Neutrophil (primary cell): ENCODE measurements around the gene LRRTM1.

Source experiments
- H3K27ac ChIP-seq: fragments of 200-600 bp; sonication (generic); 2 replicates; pipeline ENCODE4 v1.5.1; 2016; ENCODE audit warnings: mild to moderate bottlenecking, moderate library complexity
- H3K27me3 ChIP-seq: fragments of 200-600 bp; sonication (generic); 2 replicates; pipeline ENCODE4 v1.6.0; 2016; ENCODE audit warnings: mild to moderate bottlenecking
- H3K36me3 ChIP-seq: fragments of 200-600 bp; sonication (generic); 2 replicates; pipeline ENCODE4 v1.5.1; 2017
- H3K4me1 ChIP-seq, 2 experiments: fragments of 200-600 bp in 1 of 2; sonication (generic) in 1 of 2; 1 replicate in 1 of 2; 2 replicates in 1 of 2; pipeline versions ENCODE4 v1.5.1 to v1.6.1; 2013 to 2016; ENCODE audit warnings: low read depth in 1 of 2, low read length in 1 of 2, mild to moderate bottlenecking in 1 of 2, moderate library complexity in 1 of 2; ENCODE audit not compliant: control insufficient read depth in 1 of 2, insufficient read depth in 1 of 2
- H3K4me3 ChIP-seq, 2 experiments: fragments of 200-600 bp in 1 of 2; sonication (generic) in 1 of 2; 1 replicate in 1 of 2; 2 replicates in 1 of 2; pipeline ENCODE4 v1.5.1; 2013 to 2016; ENCODE audit warnings: low read depth in 1 of 2, low read length in 1 of 2, mild to moderate bottlenecking in 1 of 2, moderate library complexity in 1 of 2
- H3K9me3 ChIP-seq: fragments of 200-600 bp; sonication (generic); 2 replicates; pipeline ENCODE4 v1.5.1; 2016
- TF ChIP-seq, protein P1 (sequence below): fragments of 200-600 bp; sonication (generic); IDR thresholded peaks from 2 replicates; pipeline ENCODE4 v1.5.1; 2016; ENCODE audit warnings: antibody characterized with exemption

Gene LRRTM1

DNA sequence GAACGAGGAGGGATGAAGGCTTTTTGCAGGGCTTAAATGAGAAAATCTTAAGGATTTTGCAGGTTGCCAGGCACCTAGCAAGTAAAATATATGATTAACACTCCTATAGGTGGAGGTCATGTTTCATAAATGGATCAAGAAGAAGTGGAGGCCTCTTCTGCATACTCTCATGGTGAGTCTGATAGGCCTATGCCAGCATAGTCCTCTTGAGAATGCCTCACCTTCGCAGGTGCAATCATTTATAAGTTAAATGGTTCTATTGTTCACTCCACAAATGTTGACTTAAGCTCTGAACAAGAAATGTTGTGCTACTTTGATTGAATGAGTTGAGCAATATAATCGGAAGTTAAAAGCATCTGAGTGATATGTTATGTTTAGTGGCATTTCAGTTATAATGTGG, 12.1 kb downstream of the LRRTM1 start:
- Histone ChIP-seq H3K36me3 (no peaks in the 10 kb centered on the region), H3K27me3 (no peaks in the 10 kb centered on the region), H3K27ac (no peak overlapping the region), H3K4me3 (no peak overlapping the region), H3K4me1 (no peaks in the 10 kb centered on the region), H3K9me3 (no peaks in the 10 kb centered on the region)
- TF ChIP-seq, protein P1, sequence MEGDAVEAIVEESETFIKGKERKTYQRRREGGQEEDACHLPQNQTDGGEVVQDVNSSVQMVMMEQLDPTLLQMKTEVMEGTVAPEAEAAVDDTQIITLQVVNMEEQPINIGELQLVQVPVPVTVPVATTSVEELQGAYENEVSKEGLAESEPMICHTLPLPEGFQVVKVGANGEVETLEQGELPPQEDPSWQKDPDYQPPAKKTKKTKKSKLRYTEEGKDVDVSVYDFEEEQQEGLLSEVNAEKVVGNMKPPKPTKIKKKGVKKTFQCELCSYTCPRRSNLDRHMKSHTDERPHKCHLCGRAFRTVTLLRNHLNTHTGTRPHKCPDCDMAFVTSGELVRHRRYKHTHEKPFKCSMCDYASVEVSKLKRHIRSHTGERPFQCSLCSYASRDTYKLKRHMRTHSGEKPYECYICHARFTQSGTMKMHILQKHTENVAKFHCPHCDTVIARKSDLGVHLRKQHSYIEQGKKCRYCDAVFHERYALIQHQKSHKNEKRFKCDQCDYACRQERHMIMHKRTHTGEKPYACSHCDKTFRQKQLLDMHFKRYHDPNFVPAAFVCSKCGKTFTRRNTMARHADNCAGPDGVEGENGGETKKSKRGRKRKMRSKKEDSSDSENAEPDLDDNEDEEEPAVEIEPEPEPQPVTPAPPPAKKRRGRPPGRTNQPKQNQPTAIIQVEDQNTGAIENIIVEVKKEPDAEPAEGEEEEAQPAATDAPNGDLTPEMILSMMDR: no peak

DNA sequence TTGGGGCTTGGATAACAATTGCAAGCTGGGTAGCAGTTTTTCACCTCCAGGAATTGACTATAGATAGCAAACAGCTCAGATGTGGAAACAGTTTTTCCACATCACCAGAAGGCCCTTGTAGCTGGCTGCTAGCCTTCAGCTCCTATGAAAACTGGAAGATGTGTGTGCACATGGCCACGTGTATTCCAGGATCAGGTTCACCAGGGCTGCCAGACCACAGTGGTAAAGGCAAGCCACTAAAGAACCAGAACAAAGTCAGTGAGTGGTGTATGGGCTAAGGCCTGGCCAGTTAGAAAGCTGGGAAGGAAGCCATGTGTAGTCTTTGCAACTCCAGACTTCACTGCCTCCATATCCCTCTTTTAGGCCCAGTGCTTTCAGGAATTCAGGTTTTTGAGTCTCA, 12.9 kb downstream of the LRRTM1 start:
- TF ChIP-seq, protein P1: no peak
- Histone ChIP-seq H3K36me3 (no peaks in the 10 kb centered on the region), H3K27ac (no peak overlapping the region), H3K9me3 (no peaks in the 10 kb centered on the region), H3K4me1 (no peaks in the 10 kb centered on the region), H3K27me3 (no peaks in the 10 kb centered on the region), H3K4me3 (no peak overlapping the region)

DNA sequence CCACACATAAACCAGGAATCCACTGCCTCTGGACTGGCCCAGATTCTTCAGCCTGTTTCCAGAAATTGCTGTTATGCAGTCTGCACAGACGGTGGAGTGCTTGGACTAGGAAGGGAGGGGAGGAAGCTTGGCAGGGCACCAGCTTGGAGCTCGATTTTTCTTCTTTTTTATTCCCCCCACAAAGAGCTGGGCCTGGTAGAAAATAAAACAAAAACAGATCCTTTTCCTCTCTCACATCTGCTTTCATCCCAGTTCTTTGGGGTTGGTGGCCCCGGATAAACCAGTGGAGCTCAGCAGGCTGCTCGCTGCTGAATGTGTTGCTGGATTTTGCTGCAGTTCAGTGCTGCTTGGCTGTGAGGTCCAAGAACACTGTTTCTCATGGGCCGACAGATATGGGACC, 16.0 kb downstream of the LRRTM1 start:
- H3K36me3 ChIP-seq: no peaks in the 10 kb centered on the region

DNA sequence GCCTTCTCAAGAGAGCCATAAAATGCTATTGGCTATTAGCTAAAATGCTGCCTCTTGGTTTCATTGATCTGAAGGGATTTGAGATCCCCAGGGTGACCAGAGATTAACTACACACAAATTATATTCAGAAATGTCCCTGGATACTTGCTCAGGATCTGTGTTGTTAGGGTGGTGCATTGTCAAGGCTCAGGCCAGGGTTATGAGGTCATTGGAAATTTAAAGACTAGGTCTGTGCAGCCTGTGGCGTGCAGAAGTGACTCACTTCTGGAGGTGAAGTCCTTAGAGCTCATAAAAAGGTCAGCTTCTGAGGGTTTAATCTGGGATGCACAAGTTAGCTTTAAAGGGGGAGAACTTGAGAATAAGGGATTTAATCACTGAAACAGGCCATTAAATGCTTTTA, 23.5 kb downstream of the LRRTM1 start:
- Histone ChIP-seq H3K4me3 (no peak overlapping the region), H3K27ac (no peak overlapping the region), H3K27me3 (no peaks in the 10 kb centered on the region), H3K9me3 (no peaks in the 10 kb centered on the region), H3K36me3 (no peaks in the 10 kb centered on the region), H3K4me1 (no peaks in the 10 kb centered on the region)
- TF ChIP-seq, protein P1: no peak

More for the DNA sequence above, 16.0 kb downstream of the LRRTM1 start:
- TF ChIP-seq, protein P1: no peak
- Histone ChIP-seq H3K4me3 (no peak overlapping the region), H3K27me3 (no peaks in the 10 kb centered on the region), H3K4me1 (no peaks in the 10 kb centered on the region), H3K27ac (no peak overlapping the region), H3K9me3 (no peaks in the 10 kb centered on the region)

DNA sequence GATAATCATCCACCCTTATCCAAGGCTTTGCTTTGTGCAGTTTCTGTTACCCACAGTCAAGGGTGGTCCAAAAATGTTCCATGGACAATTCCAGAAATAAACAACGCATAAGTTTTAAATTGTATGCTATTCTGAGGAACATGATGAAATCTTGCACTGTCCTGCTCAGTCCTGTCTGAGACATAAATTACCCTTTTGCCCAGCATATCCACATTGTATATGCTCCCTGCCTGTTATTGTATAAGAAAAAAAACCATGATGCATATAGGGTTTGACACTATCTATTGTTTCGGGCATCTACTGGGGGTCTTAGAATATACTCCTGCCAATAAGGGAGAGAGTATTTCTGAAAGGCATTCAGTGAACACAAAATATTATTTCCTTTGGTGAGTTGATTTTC, 24.0 kb downstream of the LRRTM1 start:
- Histone ChIP-seq H3K9me3 (no peaks in the 10 kb centered on the region), H3K27me3 (no peaks in the 10 kb centered on the region), H3K27ac (no peak overlapping the region), H3K36me3 (no peaks in the 10 kb centered on the region), H3K4me1 (no peaks in the 10 kb centered on the region), H3K4me3 (no peak overlapping the region)
- TF ChIP-seq, protein P1: no peak

DNA sequence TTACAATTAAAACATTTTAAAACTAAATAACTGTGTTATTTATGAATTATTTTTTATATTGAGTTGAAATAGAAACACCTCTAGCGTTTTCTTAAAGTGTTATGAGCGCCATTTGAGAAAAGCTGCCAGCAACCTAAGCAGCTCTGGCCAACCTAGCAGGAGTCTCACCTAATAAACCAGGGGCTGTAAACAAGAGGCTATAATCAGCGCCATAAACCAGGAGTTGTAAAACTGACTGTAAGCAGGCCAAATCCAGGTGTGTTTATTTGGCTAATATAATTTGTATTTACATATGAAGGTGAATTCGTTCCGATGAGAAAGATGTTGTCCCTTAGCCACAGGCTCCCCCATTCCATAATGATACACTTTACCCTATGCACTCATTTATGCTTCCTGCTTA, 34.7 kb downstream of the LRRTM1 start:
- H3K36me3 ChIP-seq: no peaks in the 10 kb centered on the region
- no peaks in the 10 kb centered on the region for H3K27me3 ChIP-seq
- H3K9me3 ChIP-seq: no peaks in the 10 kb centered on the region
- no peaks in the 10 kb centered on the region for H3K4me1 ChIP-seq
- no peak overlapping the region for H3K27ac ChIP-seq
- TF ChIP-seq, protein P1: no peak
- H3K4me3 ChIP-seq: no peak overlapping the region
